Fibroblast of lung (primary cell): ENCODE measurements around the gene FHOD3. TPM values are rescaled to one million over a fixed set of nuclear protein-coding genes. Genes with fewer than 3 reads are reported as not detected.

ENCODE experiments used
- DNase-seq, 2 donors: peaks; one replicate each; pipeline versions ENCODE4 v3.0.0 to v3.0.0-alpha.2; 2010; ENCODE audit warnings: low read depth in 2 of 2
- H2AFZ ChIP-seq: 2 replicates; pipeline ENCODE4 v1.5.1; 2012; ENCODE audit warnings: low read length, control low read depth, inconsistent platforms
- H3K27ac ChIP-seq: 2 replicates; pipeline ENCODE4 v1.5.1; 2011; ENCODE audit warnings: low read length, control low read depth; ENCODE audit not compliant: insufficient read depth
- H3K27me3 ChIP-seq: 2 replicates; pipeline ENCODE4 v1.5.1; 2011; ENCODE audit warnings: mild to moderate bottlenecking, low read length; ENCODE audit not compliant: control insufficient read depth, insufficient read depth
- H3K36me3 ChIP-seq: 2 replicates; pipeline ENCODE4 v1.5.1; 2011; ENCODE audit warnings: low read length; ENCODE audit not compliant: control insufficient read depth, insufficient read depth
- H3K4me1 ChIP-seq: 2 replicates; pipeline ENCODE4 v1.5.1; 2011; ENCODE audit warnings: low read length; ENCODE audit not compliant: control insufficient read depth, insufficient read depth; ENCODE audit errors: extremely low read depth
- H3K4me2 ChIP-seq: 2 replicates; pipeline ENCODE4 v1.5.1; 2011; ENCODE audit warnings: low read length, control low read depth; ENCODE audit not compliant: insufficient read depth; ENCODE audit errors: extremely low read depth
- H3K4me3 ChIP-seq, 4 experiments: fragments of 200-600 bp in 1 of 4; sonication (generic) in 1 of 4; replicated peaks in 1 of 4; 2 replicates each; pipeline ENCODE4 v1.5.1; 2011 to 2016; ENCODE audit warnings: low read length in 4 of 4, low read depth in 3 of 4, mild to moderate bottlenecking in 3 of 4, control low read depth in 2 of 4, inconsistent platforms in 1 of 4, mixed read lengths in 1 of 4; ENCODE audit not compliant: insufficient read depth in 1 of 4; ENCODE audit errors: control extremely low read depth in 1 of 4
- H3K79me2 ChIP-seq: 2 replicates; pipeline ENCODE4 v1.5.1; 2012; ENCODE audit warnings: mild to moderate bottlenecking, low read length, inconsistent platforms; ENCODE audit not compliant: control insufficient read depth, insufficient read depth
- H3K9ac ChIP-seq: 2 replicates; pipeline ENCODE4 v1.5.1; 2011; ENCODE audit warnings: mild to moderate bottlenecking, low read length, control low read depth; ENCODE audit not compliant: insufficient read depth
- H3K9me3 ChIP-seq: 2 replicates; pipeline ENCODE4 v1.5.1; 2012; ENCODE audit warnings: low read depth, low read length; ENCODE audit not compliant: control insufficient read depth, insufficient read depth
- H4K20me1 ChIP-seq: 2 replicates; pipeline ENCODE4 v1.5.1; 2011; ENCODE audit warnings: low read length; ENCODE audit not compliant: control insufficient read depth, insufficient read depth; ENCODE audit errors: extremely low read depth
- EZH2 ChIP-seq: IDR thresholded peaks from 2 replicates; pipeline ENCODE4 v1.5.1; 2012; ENCODE audit warnings: low read length, control low read depth, mild to moderate bottlenecking; ENCODE audit errors: missing control alignments
- polyA plus RNA-seq, 2 donors: library from polyadenylated mRNA; depleted of rRNA in 1 of 2; stranded (reverse) in 1 of 2; unstranded in 1 of 2; fragments of >200 nt; gene quantifications; 2 replicates each; pipeline ENCODE4 v1.2.1, GENCODE V29; 2011 to 2012; ENCODE audit warnings: missing spikeins in 1 of 2
- total RNA-seq: library from RNA; depleted of rRNA; stranded (reverse); fragments of >200 nt; gene quantifications from 2 replicates; pipeline ENCODE4 v1.2.1, GENCODE V29; 2014
- TF ChIP-seq, protein P1 (sequence below), 2 donors: IDR thresholded peaks in 1 of 2; conservative IDR thresholded peaks in 1 of 2; 1 replicate in 1 of 2; 2 replicates in 1 of 2; pipeline ENCODE4 v1.5.1; 2011 to 2012; ENCODE audit warnings: low read length in 2 of 2, control low read depth in 1 of 2, inconsistent platforms in 1 of 2, low read depth in 1 of 2, mild to moderate bottlenecking in 1 of 2

The FHOD3 gene
- total and polyA plus RNA-seq, 2 donors (not counting 1 experiment from before 2014, with no cell fraction given) = 16.1 to 28.2 TPM

- Histone ChIP-seq H3K4me3 (no peak overlapping the region), H3K9me3 (no peaks in the 10 kb centered on the region), H3K4me1 (peaks cover 2% of the 10 kb centered on the region), H3K4me2 (no peak overlapping the region), H2AFZ (no peak overlapping the region), H3K27me3 (no peaks in the 10 kb centered on the region), H3K9ac (no peak overlapping the region), H3K79me2 (no peaks in the 10 kb centered on the region), H3K27ac (no peak overlapping the region), H4K20me1 (no peaks in the 10 kb centered on the region), H3K36me3 (no peaks in the 10 kb centered on the region)
- peak in 1 of 2 donors; percentile 36 for DNase-seq
- TF ChIP-seq, protein P1, sequence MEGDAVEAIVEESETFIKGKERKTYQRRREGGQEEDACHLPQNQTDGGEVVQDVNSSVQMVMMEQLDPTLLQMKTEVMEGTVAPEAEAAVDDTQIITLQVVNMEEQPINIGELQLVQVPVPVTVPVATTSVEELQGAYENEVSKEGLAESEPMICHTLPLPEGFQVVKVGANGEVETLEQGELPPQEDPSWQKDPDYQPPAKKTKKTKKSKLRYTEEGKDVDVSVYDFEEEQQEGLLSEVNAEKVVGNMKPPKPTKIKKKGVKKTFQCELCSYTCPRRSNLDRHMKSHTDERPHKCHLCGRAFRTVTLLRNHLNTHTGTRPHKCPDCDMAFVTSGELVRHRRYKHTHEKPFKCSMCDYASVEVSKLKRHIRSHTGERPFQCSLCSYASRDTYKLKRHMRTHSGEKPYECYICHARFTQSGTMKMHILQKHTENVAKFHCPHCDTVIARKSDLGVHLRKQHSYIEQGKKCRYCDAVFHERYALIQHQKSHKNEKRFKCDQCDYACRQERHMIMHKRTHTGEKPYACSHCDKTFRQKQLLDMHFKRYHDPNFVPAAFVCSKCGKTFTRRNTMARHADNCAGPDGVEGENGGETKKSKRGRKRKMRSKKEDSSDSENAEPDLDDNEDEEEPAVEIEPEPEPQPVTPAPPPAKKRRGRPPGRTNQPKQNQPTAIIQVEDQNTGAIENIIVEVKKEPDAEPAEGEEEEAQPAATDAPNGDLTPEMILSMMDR (conservative IDR thresholded peaks at IDR 0.05 in 1 of 2, IDR thresholded peaks at IDR 0.05 in 1 of 2; ENCODE audit: low read depth in 1 of 2, low read length in 2 of 2) = no peak
- TF ChIP-seq EZH2 = no peak
These were observed 151.9 kb downstream of the FHOD3 start for GRCh38 chr18:36449451-36449850.

GRCh38 chr18:36450264-36450663 lies 152.8 kb downstream of the FHOD3 start:
- no peaks in the 10 kb centered on the region for H3K27me3 ChIP-seq
- H3K4me3 ChIP-seq = no peak overlapping the region
- H3K27ac ChIP-seq = no peak overlapping the region
- H4K20me1 ChIP-seq = no peaks in the 10 kb centered on the region
- H3K79me2 ChIP-seq = no peaks in the 10 kb centered on the region
- H3K4me2 ChIP-seq = no peak overlapping the region
- TF ChIP-seq EZH2 = no peak
- TF ChIP-seq, protein P1 (conservative IDR thresholded peaks at IDR 0.05 in 1 of 2, IDR thresholded peaks at IDR 0.05 in 1 of 2; ENCODE audit: low read depth in 1 of 2, low read length in 2 of 2) = no peak
- H2AFZ ChIP-seq = no peak overlapping the region
- H3K9ac ChIP-seq = no peak overlapping the region
- peaks cover 2% of the 10 kb centered on the region for H3K4me1 ChIP-seq
- no peaks in the 10 kb centered on the region for H3K36me3 ChIP-seq
- peak in 1 of 2 donors; percentile 23 for DNase-seq
- no peaks in the 10 kb centered on the region for H3K9me3 ChIP-seq

DNA sequence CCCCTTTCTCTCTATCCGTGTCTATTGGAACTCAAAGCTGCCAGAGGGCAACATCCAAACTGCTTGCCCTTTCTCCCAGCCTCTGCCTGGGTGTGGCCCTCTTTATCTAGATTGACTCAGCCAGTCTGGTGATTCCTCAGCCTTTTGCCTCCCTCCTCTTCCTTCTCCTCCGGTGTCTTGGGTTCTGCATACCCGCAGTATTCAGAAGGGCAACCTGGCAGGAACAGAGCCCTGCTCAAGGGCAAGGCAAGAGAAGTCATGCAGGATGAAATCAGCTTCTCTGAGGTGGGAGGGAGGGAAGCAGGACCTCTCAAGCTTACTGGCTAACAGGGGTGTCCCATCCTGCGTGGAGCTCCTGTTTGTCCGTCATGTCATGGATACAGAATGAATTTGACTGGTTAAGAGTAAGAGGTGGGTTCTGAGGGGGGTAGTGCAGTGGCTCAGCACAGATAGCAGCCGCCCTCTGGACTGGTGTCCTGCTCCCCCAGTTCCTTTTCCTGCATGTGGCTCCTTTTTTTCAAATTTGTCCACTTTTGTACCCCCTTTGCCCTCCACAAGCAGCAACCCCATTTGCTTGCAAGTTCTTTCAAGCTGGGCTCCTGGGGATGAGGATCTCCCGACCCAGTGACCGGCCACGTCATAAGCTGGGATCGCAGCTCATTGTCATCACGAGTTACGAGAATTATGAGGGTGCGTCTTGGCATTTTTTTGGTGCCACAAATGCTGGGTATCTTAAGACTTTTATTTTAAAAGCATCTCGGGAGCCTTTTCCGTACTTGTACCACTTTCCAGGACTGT lies 154.1 kb downstream of the FHOD3 start:
- no peak overlapping the region for H3K27ac ChIP-seq
- DNase-seq = peak in 1 of 2 donors; percentile 18
- H3K4me2 ChIP-seq = no peak overlapping the region

More for the DNA sequence above, 154.1 kb downstream of the FHOD3 start:
- no peaks in the 10 kb centered on the region for H4K20me1 ChIP-seq
- no peak overlapping the region for H3K4me3 ChIP-seq
- H3K36me3 ChIP-seq = no peaks in the 10 kb centered on the region
- TF ChIP-seq, protein P1 (conservative IDR thresholded peaks at IDR 0.05 in 1 of 2, IDR thresholded peaks at IDR 0.05 in 1 of 2; ENCODE audit: low read depth in 1 of 2, low read length in 2 of 2) = no peak
- TF ChIP-seq EZH2 = no peak
- H3K9me3 ChIP-seq = no peaks in the 10 kb centered on the region
- H3K79me2 ChIP-seq = no peaks in the 10 kb centered on the region
- no peak overlapping the region for H2AFZ ChIP-seq
- no peaks in the 10 kb centered on the region for H3K27me3 ChIP-seq
- peaks cover 2% of the 10 kb centered on the region for H3K4me1 ChIP-seq
- H3K9ac ChIP-seq = no peak overlapping the region
